Effector memory CD4-positive, alpha-beta T cell (primary cell): ENCODE data around the gene DMTF1.

Experiments used
- DNase-seq, 3 donors: peaks; one replicate each; pipeline ENCODE4 v3.0.0-alpha.2; 2020
- H3K27ac ChIP-seq: 2 replicates; pipeline ENCODE4 v1.7.0; 2013; ENCODE audit warnings: mild to moderate bottlenecking, low read length, moderate library complexity; ENCODE audit not compliant: insufficient read depth, poor library complexity, severe bottlenecking
- H3K27me3 ChIP-seq: replicated peaks from 2 replicates; pipeline ENCODE4 v1.7.0; 2013; ENCODE audit warnings: mild to moderate bottlenecking, low read length; ENCODE audit not compliant: insufficient read depth, control insufficient read depth, poor library complexity, severe bottlenecking
- H3K36me3 ChIP-seq: 2 replicates; pipeline ENCODE4 v1.7.0; 2013; ENCODE audit warnings: mild to moderate bottlenecking, low read length, moderate library complexity; ENCODE audit not compliant: control insufficient read depth, insufficient read depth
- H3K4me1 ChIP-seq: 2 replicates; pipeline ENCODE4 v1.7.0; 2013; ENCODE audit warnings: low read length, mild to moderate bottlenecking; ENCODE audit not compliant: control insufficient read depth, insufficient read depth, poor library complexity, severe bottlenecking
- H3K4me3 ChIP-seq: 2 replicates; pipeline ENCODE4 v1.7.0; 2013; ENCODE audit warnings: low read length, low read depth, mild to moderate bottlenecking; ENCODE audit not compliant: insufficient read depth, poor library complexity, severe bottlenecking
- H3K9me3 ChIP-seq: 2 replicates; pipeline ENCODE4 v1.7.0; 2013; ENCODE audit warnings: mild to moderate bottlenecking, low read length, moderate library complexity; ENCODE audit not compliant: control insufficient read depth

The DMTF1 gene

DNA sequence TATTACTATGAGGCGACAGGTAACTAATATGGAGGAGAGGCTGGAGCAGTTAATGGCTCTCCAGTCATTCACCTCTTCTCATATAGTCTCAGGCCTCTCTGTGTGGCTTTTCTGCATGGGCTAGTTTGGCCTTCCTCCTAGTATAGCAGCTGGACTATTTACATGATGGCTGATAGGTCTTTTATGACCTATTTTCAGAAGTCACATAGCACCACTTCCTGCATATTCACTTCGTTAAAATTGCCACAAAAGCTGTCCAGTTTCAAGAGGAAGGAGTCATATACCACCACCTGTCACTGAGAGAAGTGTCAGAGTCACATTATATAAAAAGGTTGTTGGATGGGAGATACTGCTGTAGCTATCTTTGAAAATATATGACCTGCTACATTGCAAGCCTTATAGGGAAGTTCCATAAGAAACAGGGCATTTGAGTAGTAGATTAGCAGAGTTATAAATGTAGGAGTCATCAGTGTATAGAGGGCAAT lies 8.0 kb upstream of the DMTF1 start:
- Histone ChIP-seq H3K4me3 (no peak overlapping the region), H3K4me1 (no peaks in the 10 kb centered on the region), H3K27ac (no peak overlapping the region), H3K36me3 (no peaks in the 10 kb centered on the region), H3K27me3 (no peaks in the 10 kb centered on the region), H3K9me3 (no peaks in the 10 kb centered on the region)
- DNase-seq = no peak

DNA sequence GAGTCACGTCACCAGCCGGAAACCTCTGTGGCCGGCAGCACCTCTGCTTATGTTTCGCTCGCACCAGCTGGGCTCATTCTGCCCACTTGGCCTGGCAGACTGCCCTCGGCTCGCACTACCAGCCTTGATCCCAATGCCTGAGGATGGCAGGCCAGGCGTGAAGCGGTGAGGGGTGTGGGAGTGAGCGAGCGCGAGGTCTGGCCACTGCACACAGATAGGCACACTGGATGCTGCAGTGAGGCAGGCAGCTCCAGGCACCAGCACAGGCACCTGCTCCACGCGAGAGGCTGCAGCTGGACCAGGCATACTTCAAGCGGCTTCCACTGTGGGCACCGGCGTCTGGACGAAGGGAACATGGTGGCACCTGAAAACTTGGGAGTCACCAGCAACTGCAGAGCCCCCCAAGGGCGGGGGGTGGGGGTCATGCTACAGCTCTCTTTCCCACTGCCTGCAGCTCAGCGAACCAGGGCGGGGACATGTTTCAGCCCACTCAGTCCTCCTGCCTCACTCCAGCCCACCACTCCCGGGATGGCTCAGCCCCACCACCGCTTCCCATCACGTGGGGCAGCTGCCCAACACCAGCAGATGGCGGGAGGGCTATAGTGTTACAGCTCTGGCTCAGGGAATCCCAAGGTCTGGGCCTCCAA lies 5.4 kb upstream of the DMTF1 start:
- no peaks in the 10 kb centered on the region for H3K4me1 ChIP-seq
- H3K27ac ChIP-seq = no peak overlapping the region
- no peaks in the 10 kb centered on the region for H3K27me3 ChIP-seq
- no peaks in the 10 kb centered on the region for H3K36me3 ChIP-seq
- DNase-seq = no peak
- H3K9me3 ChIP-seq = no peaks in the 10 kb centered on the region
- H3K4me3 ChIP-seq = no peak overlapping the region

DNA sequence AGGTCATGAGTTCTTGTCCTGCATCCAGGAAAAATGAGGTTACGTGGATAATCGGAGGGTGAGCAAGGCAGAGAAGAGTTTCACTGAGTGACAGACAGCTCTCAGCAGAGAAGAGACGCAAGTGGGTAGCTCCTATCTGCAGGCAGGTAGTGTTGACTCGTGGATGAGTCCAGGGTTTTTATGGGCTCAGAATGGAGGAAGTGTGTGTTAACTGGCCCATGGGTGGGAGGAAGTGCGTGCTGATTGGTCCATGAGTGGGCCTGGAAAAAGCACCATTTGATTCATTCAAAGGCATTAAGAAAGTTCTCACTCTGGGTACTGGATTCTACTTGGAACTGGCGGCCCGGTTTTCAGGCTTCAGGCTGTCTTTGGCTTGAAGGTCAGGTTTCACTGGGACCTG lies 4.8 kb upstream of the DMTF1 start:
- DNase-seq = no peak
- H3K27ac ChIP-seq = no peak overlapping the region
- H3K9me3 ChIP-seq = no peaks in the 10 kb centered on the region

DNA sequence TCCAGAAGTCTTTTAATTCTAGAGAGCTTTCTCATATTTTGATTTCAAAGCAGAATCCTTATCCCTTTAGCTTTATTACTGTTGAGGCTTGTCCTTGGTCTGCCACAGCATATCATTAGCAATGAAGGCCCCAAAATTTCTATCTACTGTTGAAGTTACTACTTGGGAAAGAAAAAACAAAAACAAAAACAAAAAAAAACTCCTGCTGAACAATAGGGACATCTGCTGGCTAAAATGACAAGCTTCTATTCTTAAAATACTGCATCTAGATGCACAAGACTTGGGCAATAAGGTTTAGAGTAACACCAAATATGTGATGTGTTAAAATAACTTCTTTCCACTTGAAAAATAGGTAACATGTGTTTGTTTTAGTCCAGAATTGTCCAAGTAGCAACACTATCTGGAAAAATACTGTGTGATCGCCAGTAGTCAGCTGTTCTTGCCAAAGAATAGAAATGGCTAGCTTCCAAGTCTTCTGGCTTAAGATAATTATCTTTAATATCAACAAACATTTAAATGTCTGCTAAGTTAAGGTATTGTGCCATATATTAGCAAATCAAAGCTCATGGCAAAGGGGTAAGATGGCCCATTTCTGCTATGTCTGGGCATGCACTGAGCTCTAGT lies 3.8 kb upstream of the DMTF1 start:
- no peak for DNase-seq
- Histone ChIP-seq H3K9me3 (no peaks in the 10 kb centered on the region), H3K4me1 (no peaks in the 10 kb centered on the region), H3K27me3 (no peaks in the 10 kb centered on the region), H3K4me3 (no peak overlapping the region), H3K27ac (no peak overlapping the region), H3K36me3 (no peaks in the 10 kb centered on the region)

More for the DNA sequence above, 4.8 kb upstream of the DMTF1 start:
- H3K36me3 ChIP-seq = no peaks in the 10 kb centered on the region
- no peaks in the 10 kb centered on the region for H3K4me1 ChIP-seq
- no peak overlapping the region for H3K4me3 ChIP-seq
- no peaks in the 10 kb centered on the region for H3K27me3 ChIP-seq

DNA sequence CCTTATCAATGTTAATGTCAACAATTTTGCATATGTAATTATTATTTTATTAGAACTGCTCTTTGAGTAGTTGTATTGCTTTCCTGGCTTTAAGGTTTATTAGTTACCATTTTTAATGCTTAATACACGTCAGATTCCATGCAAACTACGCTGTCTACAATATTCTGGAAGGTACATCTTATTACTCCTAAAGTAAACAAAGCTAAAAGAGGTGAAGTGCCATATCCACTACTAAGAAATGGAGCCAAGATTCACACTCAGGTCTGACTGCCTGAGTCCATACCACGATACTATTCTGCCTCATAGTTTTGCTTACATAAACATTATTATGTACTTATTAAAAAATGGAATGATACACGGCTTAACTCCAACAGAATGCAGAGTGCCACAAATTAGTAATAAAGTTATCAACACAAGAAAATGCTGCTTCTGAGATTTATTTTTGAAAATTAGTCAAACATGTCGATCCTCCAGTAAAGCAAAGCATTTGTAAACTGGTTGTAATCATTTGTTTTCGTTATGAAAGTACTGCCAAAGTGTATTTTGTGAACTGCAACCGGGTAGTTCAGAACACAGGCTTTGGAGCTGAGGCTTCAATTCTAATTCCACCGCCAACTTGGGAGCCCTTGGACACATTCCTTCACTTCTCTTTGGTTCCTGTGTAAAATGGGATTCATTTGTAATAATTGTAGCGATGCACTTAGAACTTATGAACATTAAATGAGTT lies 1.1 kb upstream of the DMTF1 start:
- DNase-seq = no peak
- no peaks in the 10 kb centered on the region for H3K9me3 ChIP-seq

DNA sequence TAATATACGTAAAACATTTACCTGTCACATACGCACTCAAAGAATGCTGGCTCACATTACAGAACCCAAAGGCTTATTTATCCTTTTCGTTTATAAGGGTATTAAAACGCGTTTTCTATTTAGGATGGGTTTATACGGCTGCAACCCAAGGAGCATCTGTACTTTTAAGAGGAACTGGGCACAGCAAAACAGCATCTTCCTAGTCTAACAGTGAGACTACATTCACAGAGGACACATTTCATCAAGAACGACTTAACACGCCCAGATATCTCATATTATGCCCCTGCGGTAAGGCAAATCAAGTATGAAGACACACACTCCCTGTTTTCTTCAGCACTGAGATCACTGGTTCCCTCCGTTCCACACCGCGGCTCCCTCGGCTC lies 533 bp upstream of the DMTF1 start:
- no peaks in the 10 kb centered on the region for H3K27me3 ChIP-seq
- H3K27ac ChIP-seq = peak overlapping the region; percentile 79
- peaks cover 24% of the 10 kb centered on the region for H3K4me1 ChIP-seq
- H3K36me3 ChIP-seq = no peaks in the 10 kb centered on the region
- DNase-seq = no peak
- peak overlapping the region; percentile 96 for H3K4me3 ChIP-seq
- H3K9me3 ChIP-seq = no peaks in the 10 kb centered on the region

More for the DNA sequence above, 1.1 kb upstream of the DMTF1 start:
- H3K27ac ChIP-seq = peak overlapping the region; percentile 79
- H3K4me3 ChIP-seq = peak overlapping the region; percentile 96
- H3K36me3 ChIP-seq = no peaks in the 10 kb centered on the region
- no peaks in the 10 kb centered on the region for H3K27me3 ChIP-seq
- H3K4me1 ChIP-seq = peaks cover 21% of the 10 kb centered on the region

DNA sequence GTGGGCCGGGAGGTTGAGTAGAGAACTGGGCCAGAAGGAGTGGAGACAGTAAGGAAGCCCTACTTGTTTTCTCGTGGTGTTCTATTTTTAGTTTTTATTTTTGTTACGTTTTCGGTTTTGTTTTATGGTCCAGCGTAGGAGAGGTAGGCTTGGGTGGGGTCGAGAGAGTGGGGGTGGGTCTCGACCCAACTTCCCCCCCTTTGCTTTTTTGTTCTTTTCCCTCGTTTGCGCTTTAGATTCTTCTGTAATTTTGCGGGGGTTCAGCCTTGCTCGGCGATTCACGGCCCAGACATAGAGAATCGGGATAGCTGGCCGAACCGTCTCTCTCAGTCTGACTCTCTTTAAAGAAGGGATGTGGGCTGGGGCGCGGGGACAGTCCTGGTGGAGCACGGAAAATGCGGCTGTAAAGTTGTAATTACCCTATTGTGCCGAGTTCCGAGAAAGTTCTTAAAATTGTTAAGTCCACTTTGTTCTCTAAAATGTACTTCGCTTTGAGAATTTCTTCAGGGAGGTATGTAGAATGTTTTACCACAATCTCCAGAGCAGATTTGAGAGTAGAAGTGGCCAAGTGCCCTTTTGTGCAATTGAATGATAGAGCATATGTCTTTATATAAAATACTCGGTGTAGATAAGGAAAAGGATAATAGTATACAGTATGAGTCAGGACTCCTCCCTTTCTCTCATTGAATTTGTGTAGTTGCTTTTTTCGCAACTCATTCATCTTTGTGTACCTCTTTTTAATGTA lies 816 bp downstream of the DMTF1 start:
- peak in 2 of 3 donors; percentile 9 to 16 for DNase-seq
- no peaks in the 10 kb centered on the region for H3K27me3 ChIP-seq
- H3K4me1 ChIP-seq = peaks cover 24% of the 10 kb centered on the region

DNA sequence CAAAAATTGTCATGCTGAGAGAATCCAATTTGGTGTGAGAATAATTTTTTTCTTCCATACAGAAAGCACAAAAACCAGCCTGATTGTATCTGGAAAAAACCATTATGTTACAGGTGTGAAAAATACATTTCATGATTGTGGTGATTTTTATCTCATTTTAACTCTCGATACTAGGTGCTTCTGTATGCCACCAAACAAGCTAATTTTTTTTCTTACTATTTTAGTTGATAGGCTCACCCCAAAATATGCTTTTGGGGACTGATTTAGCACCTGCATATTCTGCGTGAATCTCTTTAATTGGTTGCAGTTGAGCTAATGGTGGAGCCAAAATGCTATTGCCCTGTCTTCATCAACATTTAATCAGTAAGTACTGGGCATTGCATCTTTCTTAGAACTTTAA lies 1.9 kb downstream of the DMTF1 start:
- Histone ChIP-seq H3K4me1 (peaks cover 24% of the 10 kb centered on the region), H3K27ac (no peak overlapping the region), H3K4me3 (peak overlapping the region; percentile 96), H3K36me3 (no peaks in the 10 kb centered on the region), H3K27me3 (no peaks in the 10 kb centered on the region), H3K9me3 (no peaks in the 10 kb centered on the region)
- no peak for DNase-seq

More for the DNA sequence above, 816 bp downstream of the DMTF1 start:
- peak overlapping the region; percentile 79 for H3K27ac ChIP-seq
- peak overlapping the region; percentile 96 for H3K4me3 ChIP-seq
- no peaks in the 10 kb centered on the region for H3K36me3 ChIP-seq
- no peaks in the 10 kb centered on the region for H3K9me3 ChIP-seq

DNA sequence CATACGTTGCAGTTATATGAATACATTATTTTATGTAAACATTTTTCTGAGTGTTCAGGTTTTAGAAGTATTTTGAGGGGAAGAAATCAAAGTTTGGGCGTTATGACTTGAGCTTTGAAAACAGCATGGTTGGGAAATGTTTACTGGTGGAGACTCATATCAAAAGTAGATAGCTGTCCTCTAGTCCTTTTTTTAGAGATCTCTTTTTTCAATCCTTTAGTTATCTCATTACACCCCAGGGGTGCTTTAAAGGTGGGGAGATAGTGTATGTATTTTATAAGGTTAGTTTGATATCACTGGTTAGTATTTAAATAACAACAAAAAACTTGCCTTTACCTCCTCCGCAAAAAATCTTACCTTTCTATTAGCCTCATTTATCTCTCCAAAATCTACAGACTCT lies 2.3 kb downstream of the DMTF1 start:
- no peak overlapping the region for H3K4me3 ChIP-seq

More for the DNA sequence above, 2.3 kb downstream of the DMTF1 start:
- Histone ChIP-seq H3K9me3 (no peaks in the 10 kb centered on the region), H3K36me3 (no peaks in the 10 kb centered on the region), H3K27me3 (no peaks in the 10 kb centered on the region), H3K4me1 (peaks cover 24% of the 10 kb centered on the region), H3K27ac (no peak overlapping the region)
- no peak for DNase-seq
